CD4-positive, alpha-beta T cell (primary cell): Measurements from ENCODE around the gene MYO3B. TPM values are rescaled to one million over a fixed set of nuclear protein-coding genes. Genes with fewer than 3 reads are reported as not detected.

Experiments
- ATAC-seq: fragments of 200-7000 bp; cut with Tn5 transposase; one replicate; pipeline ENCODE4 v1.10.0; 2022; ENCODE audit warnings: mild to moderate bottlenecking; ENCODE audit not compliant: poor library complexity
- CTCF ChIA-PET: fragments of 350-600 bp; sonication (Branson Sonifier 250); formaldehyde crosslinking; loops from one replicate; lab custom pipeline; 2021; ENCODE audit warnings: antibody characterized with exemption, inconsistent platforms; lab: Charles Lee
- POLR2A ChIA-PET: fragments of 350-600 bp; sonication (Branson Sonifier 250); formaldehyde crosslinking; loops from one replicate; lab custom pipeline; 2021; ENCODE audit warnings: antibody characterized with exemption, inconsistent platforms; lab: Charles Lee
- DNase-seq, 14 experiments: peaks; one replicate each; pipeline ENCODE4 v3.0.0-alpha.2; 2013 to 2020; ENCODE audit warnings: mixed read lengths in 2 of 14
- H3K27ac ChIP-seq, 2 donors: one replicate each; pipeline versions ENCODE4 v1.5.1 to v1.7.0; 2013; ENCODE audit warnings: low read length in 2 of 2, low read depth in 1 of 2, mild to moderate bottlenecking in 1 of 2
- H3K27me3 ChIP-seq, 2 experiments: 1 replicate in 1 of 2; 2 replicates in 1 of 2; pipeline versions ENCODE4 v1.6.1 to v1.7.0; 2013; ENCODE audit warnings: low read length in 2 of 2, control low read depth in 1 of 2, mild to moderate bottlenecking in 1 of 2, moderate library complexity in 1 of 2; ENCODE audit not compliant: insufficient read depth in 2 of 2, control insufficient read depth in 1 of 2
- H3K36me3 ChIP-seq: one replicate; pipeline ENCODE4 v1.6.1; 2013; ENCODE audit warnings: low read length, control low read depth; ENCODE audit not compliant: insufficient read depth
- H3K4me1 ChIP-seq: one replicate; pipeline ENCODE4 v1.6.1; 2013; ENCODE audit warnings: low read length, control low read depth; ENCODE audit not compliant: insufficient read depth
- H3K4me3 ChIP-seq: one replicate; pipeline ENCODE4 v1.5.1; 2013; ENCODE audit warnings: mild to moderate bottlenecking, low read length, moderate library complexity
- H3K9me3 ChIP-seq, 2 experiments: 1 replicate in 1 of 2; 2 replicates in 1 of 2; pipeline versions ENCODE4 v1.6.1 to v1.7.0; 2013; ENCODE audit warnings: low read length in 2 of 2, mild to moderate bottlenecking in 2 of 2, control low read depth in 1 of 2, moderate library complexity in 1 of 2; ENCODE audit not compliant: control insufficient read depth in 1 of 2, insufficient read depth in 1 of 2
- H3K27ac Mint-ChIP-seq: one replicate; pipeline ENCODE4 v1.8.0; 2020; ENCODE audit warnings: mixed read lengths
- H3K27me3 Mint-ChIP-seq: one replicate; pipeline ENCODE4 v1.8.0; 2021; ENCODE audit warnings: mixed read lengths
- H3K36me3 Mint-ChIP-seq: one replicate; pipeline ENCODE4 v1.8.0; 2021; ENCODE audit warnings: low read depth, mixed read lengths
- H3K4me1 Mint-ChIP-seq: one replicate; pipeline ENCODE4 v1.8.0; 2021; ENCODE audit warnings: low read depth, mixed read lengths
- H3K4me3 Mint-ChIP-seq: one replicate; pipeline ENCODE4 v1.8.0; 2020; ENCODE audit warnings: mild to moderate bottlenecking, mixed read lengths
- H3K9me3 Mint-ChIP-seq: one replicate; pipeline ENCODE4 v1.8.0; 2020; ENCODE audit warnings: mixed read lengths
- intact Hi-C, 2 experiments: fragments of 100-400 bp; cut with DNase I in 1 of 2; cut with micrococcal nuclease in 1 of 2; formaldehyde crosslinking; loops; one replicate each; pipeline versions ENCODE4 v1.15.1 to v1.9.0; 2023 to 2025; cut with DNase I, micrococcal nuclease
- total RNA-seq, 174 experiments: library from RNA in 2 of 174; stranded (reverse) in 2 of 174; gene quantifications; one replicate each; pipeline ENCODE4 v1.2.3 and lab custom pipeline; 2021 to 2026
- TF ChIP-seq, protein P1 (sequence below): fragments of 200-600 bp; IDR thresholded peaks from one replicate; pipeline ENCODE4 v1.8.0; 2022; ENCODE audit warnings: antibody characterized with exemption, mild to moderate bottlenecking

Gene MYO3B
- total RNA-seq, 2 experiments from 2014 or later = not detected

DNA sequence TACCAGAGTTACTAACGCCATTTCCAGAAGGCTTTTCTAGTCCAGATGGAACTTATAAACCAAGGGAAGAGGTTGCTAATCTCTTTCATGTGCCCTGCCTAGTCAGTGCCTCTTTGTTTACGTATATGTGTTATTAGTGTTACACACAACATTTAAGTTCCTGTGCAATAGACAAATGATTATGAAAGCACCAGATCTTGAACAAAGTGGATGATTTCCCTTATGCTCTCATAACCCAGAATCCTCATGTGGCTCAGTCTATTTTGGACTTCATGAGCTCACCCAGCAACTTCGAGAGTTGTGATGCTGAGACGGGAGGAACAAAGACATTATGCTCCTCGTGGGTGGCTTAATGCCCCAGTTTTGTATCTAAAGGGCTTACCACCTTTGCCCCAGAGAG, 322.8 kb downstream of the MYO3B start:
- Mint-ChIP-seq H3K4me1 (peaks cover 4% of the 10 kb centered on the region), H3K36me3 (no peaks in the 10 kb centered on the region), H3K9me3 (no peaks in the 10 kb centered on the region), H3K4me3 (no peak overlapping the region), H3K27me3 (peaks cover 22% of the 10 kb centered on the region), H3K27ac (no peak overlapping the region)
- H3K4me1 ChIP-seq = peaks cover 3% of the 10 kb centered on the region
- H3K4me3 ChIP-seq = no peak overlapping the region
- TF ChIP-seq, protein P1, sequence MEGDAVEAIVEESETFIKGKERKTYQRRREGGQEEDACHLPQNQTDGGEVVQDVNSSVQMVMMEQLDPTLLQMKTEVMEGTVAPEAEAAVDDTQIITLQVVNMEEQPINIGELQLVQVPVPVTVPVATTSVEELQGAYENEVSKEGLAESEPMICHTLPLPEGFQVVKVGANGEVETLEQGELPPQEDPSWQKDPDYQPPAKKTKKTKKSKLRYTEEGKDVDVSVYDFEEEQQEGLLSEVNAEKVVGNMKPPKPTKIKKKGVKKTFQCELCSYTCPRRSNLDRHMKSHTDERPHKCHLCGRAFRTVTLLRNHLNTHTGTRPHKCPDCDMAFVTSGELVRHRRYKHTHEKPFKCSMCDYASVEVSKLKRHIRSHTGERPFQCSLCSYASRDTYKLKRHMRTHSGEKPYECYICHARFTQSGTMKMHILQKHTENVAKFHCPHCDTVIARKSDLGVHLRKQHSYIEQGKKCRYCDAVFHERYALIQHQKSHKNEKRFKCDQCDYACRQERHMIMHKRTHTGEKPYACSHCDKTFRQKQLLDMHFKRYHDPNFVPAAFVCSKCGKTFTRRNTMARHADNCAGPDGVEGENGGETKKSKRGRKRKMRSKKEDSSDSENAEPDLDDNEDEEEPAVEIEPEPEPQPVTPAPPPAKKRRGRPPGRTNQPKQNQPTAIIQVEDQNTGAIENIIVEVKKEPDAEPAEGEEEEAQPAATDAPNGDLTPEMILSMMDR = no peak
- POLR2A ChIA-PET = no interaction called here
- H3K36me3 ChIP-seq = no peaks in the 10 kb centered on the region
- no peak overlapping the region for H3K27ac ChIP-seq
- H3K9me3 ChIP-seq = no peaks in the 10 kb centered on the region
- DNase-seq (no peak), ATAC-seq (no peak)
- H3K27me3 ChIP-seq = peaks cover 2 to 3% of the 10 kb centered on the region in 2 experiments
- intact Hi-C loops = no loop called here
- CTCF ChIA-PET = no interaction called here

DNA sequence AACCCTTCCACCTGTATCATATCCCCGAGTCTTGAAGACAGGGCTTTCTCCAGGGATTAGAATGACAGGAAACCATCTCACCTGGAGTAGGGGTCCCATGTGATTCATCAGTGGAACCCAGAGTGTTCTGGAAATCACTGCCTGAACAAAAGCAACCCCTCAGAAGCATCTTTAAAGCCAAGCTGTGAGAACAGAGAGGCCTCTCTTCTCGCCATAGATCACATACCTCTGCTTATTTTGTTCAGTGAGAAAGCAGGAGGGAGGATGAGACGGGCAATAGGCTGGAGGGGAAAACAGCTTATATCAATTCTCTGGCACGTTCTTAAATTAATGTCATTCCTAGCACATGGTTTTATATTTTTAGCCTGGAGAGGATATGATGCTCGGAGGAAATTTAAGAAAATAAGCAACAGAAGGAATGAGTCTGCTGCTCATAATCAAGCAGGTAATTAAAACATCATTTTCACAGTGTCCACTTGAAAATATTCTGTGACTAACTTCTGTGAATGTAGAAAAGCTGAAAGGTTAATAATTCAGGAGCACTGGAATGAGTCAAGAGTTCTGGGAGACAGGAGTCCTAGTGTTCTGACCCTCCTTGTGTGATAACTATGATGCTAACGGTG, 323.6 kb downstream of the MYO3B start:
- Histone ChIP-seq H3K27me3 (no peaks in the 10 kb centered on the region), H3K4me1 (peaks cover 6% of the 10 kb centered on the region), H3K4me3 (no peak overlapping the region), H3K36me3 (no peaks in the 10 kb centered on the region), H3K9me3 (no peaks in the 10 kb centered on the region), H3K27ac (no peak overlapping the region)
- POLR2A ChIA-PET = no interaction called here
- Mint-ChIP-seq H3K9me3 (no peaks in the 10 kb centered on the region), H3K27me3 (peaks cover 21% of the 10 kb centered on the region), H3K36me3 (no peaks in the 10 kb centered on the region), H3K27ac (no peak overlapping the region), H3K4me1 (peaks cover 11% of the 10 kb centered on the region), H3K4me3 (no peak overlapping the region)
- CTCF ChIA-PET = no interaction called here
- no peak for ATAC-seq
- DNase-seq = no peak
- intact Hi-C loops = no loop called here
- TF ChIP-seq, protein P1 = no peak

GRCh38 chr2:170502361-170503130, 324.6 kb downstream of the MYO3B start:
- Histone ChIP-seq H3K9me3 (no peaks in the 10 kb centered on the region), H3K4me3 (no peak overlapping the region), H3K36me3 (no peaks in the 10 kb centered on the region), H3K27ac (no peak overlapping the region), H3K4me1 (peaks cover 13% of the 10 kb centered on the region), H3K27me3 (no peaks in the 10 kb centered on the region)
- POLR2A ChIA-PET = interaction anchor here (0.6 kb wide), 1 partner anchor 20 kb away, joined by 4 read pairs; no protein-coding TSS in a partner anchor
- H3K4me3 Mint-ChIP-seq = no peak overlapping the region
- TF ChIP-seq, protein P1 = no peak
- H3K4me1 Mint-ChIP-seq = peaks cover 21% of the 10 kb centered on the region
- ATAC-seq (no peak), DNase-seq (no peak)
- intact Hi-C loops = no loop called here
- H3K27me3 Mint-ChIP-seq = peaks cover 30% of the 10 kb centered on the region
- CTCF ChIA-PET = interaction anchor here (0.6 kb wide), 1 partner anchor 88 kb away, joined by 3 read pairs; no protein-coding TSS in a partner anchor
- no peaks in the 10 kb centered on the region for H3K9me3 Mint-ChIP-seq
- H3K36me3 Mint-ChIP-seq = no peaks in the 10 kb centered on the region
- H3K27ac Mint-ChIP-seq = no peak overlapping the region
